SK-N-SH (cell line): ENCODE results near the gene LIMK1. TPM values are rescaled to one million over a fixed set of nuclear protein-coding genes. Genes with fewer than 3 reads are reported as not detected.

Source experiments
- CTCF ChIA-PET: fragments of 300-600, 350-600 bp; formaldehyde crosslinking; extraction: SDS; loops from one replicate; lab custom pipeline; 2021; lab: Yijun Ruan, JAX
- POLR2A ChIA-PET: fragments of 350-600 bp; sonication (Branson Sonifier 250); formaldehyde crosslinking; extraction: SDS; loops from one replicate; lab custom pipeline; 2020; ENCODE audit warnings: antibody characterized with exemption, inconsistent platforms; lab: Yijun Ruan, JAX
- DNase-seq: peaks from one replicate; pipeline ENCODE4 v3.0.0; 2012
- H2AFZ ChIP-seq: fragments of 200-600 bp; sonication (generic); 2 replicates; pipeline ENCODE4 v1.8.1; 2016; ENCODE audit warnings: antibody characterized with exemption, mild to moderate bottlenecking, low read depth
- H3F3A ChIP-seq: fragments of 200-600 bp; sonication (generic); replicated peaks from 2 replicates; pipeline ENCODE3; 2016; ENCODE audit warnings: antibody characterized with exemption, mild to moderate bottlenecking; ENCODE audit not compliant: insufficient read depth
- H3K27ac ChIP-seq, 2 experiments: fragments of 200-500 bp in 1 of 2; fragments of 200-600 bp in 1 of 2; sonication (Bioruptor generic) in 1 of 2; sonication (generic), shearing (Covaris generic) in 1 of 2; 2 replicates each; pipeline versions ENCODE4 v1.5.1 to v1.6.1; 2014 to 2016; ENCODE audit warnings: low read depth in 2 of 2, inconsistent platforms in 1 of 2, low read length in 1 of 2, mild to moderate bottlenecking in 1 of 2, mixed read lengths in 1 of 2
- H3K27me3 ChIP-seq: fragments of 200-600 bp; sonication (generic), shearing (Covaris generic); 2 replicates; pipeline ENCODE4 v1.6.1; 2016; ENCODE audit warnings: mixed run types; ENCODE audit not compliant: insufficient read depth
- H3K36me3 ChIP-seq, 2 experiments: fragments of 200-500 bp in 1 of 2; fragments of 200-600 bp in 1 of 2; sonication (Bioruptor generic) in 1 of 2; sonication (generic) in 1 of 2; replicated peaks in 1 of 2; 2 replicates each; pipeline versions ENCODE3 to v1.5.1; 2014 to 2016; ENCODE audit warnings: low read length in 1 of 2, mild to moderate bottlenecking in 1 of 2; ENCODE audit not compliant: insufficient read depth in 2 of 2, control insufficient read depth in 1 of 2
- H3K4me1 ChIP-seq, 2 experiments: fragments of 200-500 bp in 1 of 2; fragments of 200-600 bp in 1 of 2; sonication (Bioruptor generic) in 1 of 2; sonication (generic), shearing (Covaris generic) in 1 of 2; 2 replicates each; pipeline versions ENCODE4 v1.5.1 to v1.6.1; 2014 to 2016; ENCODE audit warnings: low read depth in 1 of 2, low read length in 1 of 2, mixed run types in 1 of 2; ENCODE audit not compliant: insufficient read depth in 2 of 2, control insufficient read depth in 1 of 2
- H3K4me2 ChIP-seq: fragments of 200-600 bp; sonication (generic), shearing (Covaris generic); 2 replicates; pipeline ENCODE4 v1.6.1; 2017; ENCODE audit warnings: mixed run types
- H3K4me3 ChIP-seq, 2 experiments: fragments of 200-500 bp in 1 of 2; fragments of 200-600 bp in 1 of 2; sonication (Bioruptor generic) in 1 of 2; sonication (generic), shearing (Covaris generic) in 1 of 2; 2 replicates each; pipeline versions ENCODE4 v1.5.1 to v1.8.1; 2014 to 2016; ENCODE audit warnings: low read depth in 2 of 2, inconsistent platforms in 1 of 2, low read length in 1 of 2, mild to moderate bottlenecking in 1 of 2, mixed read lengths in 1 of 2, moderate library complexity in 1 of 2
- H3K79me2 ChIP-seq: fragments of 200-600 bp; sonication (generic); 2 replicates; pipeline ENCODE4 v1.8.1; 2017; ENCODE audit warnings: mild to moderate bottlenecking; ENCODE audit not compliant: insufficient read depth
- H3K9ac ChIP-seq: fragments of 200-600 bp; sonication (generic); 2 replicates; pipeline ENCODE4 v1.6.1; 2017; ENCODE audit warnings: mixed run types
- H3K9me2 ChIP-seq: fragments of 200-600 bp; sonication (generic); 2 replicates; pipeline ENCODE4 v1.6.1; 2017; ENCODE audit warnings: mixed run types
- H3K9me3 ChIP-seq: fragments of 200-600 bp; sonication (generic); 2 replicates; pipeline ENCODE4 v1.6.1; 2017; ENCODE audit warnings: mixed run types, mild to moderate bottlenecking, moderate library complexity
- H4K20me1 ChIP-seq: fragments of 200-600 bp; sonication (generic); 2 replicates; pipeline ENCODE4 v1.6.1; 2017; ENCODE audit warnings: mild to moderate bottlenecking, mixed run types; ENCODE audit not compliant: insufficient read depth
- FOSL2 ChIP-seq: IDR thresholded peaks from 2 replicates; pipeline ENCODE4 v1.4.0; 2012; ENCODE audit warnings: low read depth, mild to moderate bottlenecking, moderate library complexity, borderline replicate concordance
- FOXJ3 ChIP-seq: sonication (generic); formaldehyde crosslinking; IDR thresholded peaks from 2 replicates; pipeline ENCODE4 v1.5.1; 2020; ENCODE audit warnings: mild to moderate bottlenecking, missing genetic modification reagents
- GABPA ChIP-seq: IDR thresholded peaks from 2 replicates; pipeline ENCODE4 v1.4.0; 2012; ENCODE audit warnings: low read depth, mild to moderate bottlenecking
- GATA2 ChIP-seq: sonication (generic); formaldehyde crosslinking; IDR thresholded peaks from 2 replicates; pipeline ENCODE4 v1.5.0; 2020; ENCODE audit warnings: mild to moderate bottlenecking, missing genetic modification reagents
- POLR2AphosphoS5 ChIP-seq: IDR thresholded peaks from 2 replicates; pipeline ENCODE4 v1.6.1; 2012; ENCODE audit warnings: low read depth, low read length
- RAD21 ChIP-seq: IDR thresholded peaks from 2 replicates; pipeline ENCODE4 v1.6.1; 2012; ENCODE audit warnings: mild to moderate bottlenecking, low read length
- RCOR1 ChIP-seq: fragments of 150-350 bp; IDR thresholded peaks from 2 replicates; pipeline ENCODE4 v1.6.1; 2017; ENCODE audit warnings: antibody characterized with exemption, low read length
- TAF1 ChIP-seq: IDR thresholded peaks from 2 replicates; pipeline ENCODE4 v1.6.1; 2012; ENCODE audit warnings: low read depth, mild to moderate bottlenecking, low read length, moderate library complexity, borderline replicate concordance
- TCF12 ChIP-seq: IDR thresholded peaks from 2 replicates; pipeline ENCODE4 v1.4.0; 2012
- USF2 ChIP-seq: fragments of 150-350 bp; IDR thresholded peaks from 2 replicates; pipeline ENCODE4 v1.6.1; 2017; ENCODE audit warnings: antibody characterized with exemption, low read length, low read depth, borderline replicate concordance
- WGBS: methylation state at CpG from one replicate; pipeline ENCODE4 v1.1.6; 2017; ENCODE audit warnings: low lambda C conversion rate; 5-methylcytosine and 5-hydroxymethylcytosine counted together
- polyA plus RNA-seq, 3 experiments: library from polyadenylated mRNA; depleted of rRNA; stranded (reverse); fragments of >200 nt; gene quantifications; 2 replicates each; pipeline ENCODE4 v1.2.3, GENCODE V29; 2012
- TF ChIP-seq, protein P1 (sequence below): IDR thresholded peaks from 2 replicates; pipeline ENCODE4; 2012
- TF ChIP-seq, protein P2 (sequence below): IDR thresholded peaks from 2 replicates; pipeline ENCODE4 v1.4.0; 2012; ENCODE audit warnings: low read depth, borderline replicate concordance
- TF ChIP-seq, protein P3 (sequence below): fragments of 200-600 bp; sonication (generic); IDR thresholded peaks from 2 replicates; pipeline ENCODE4 v1.6.1; 2017; ENCODE audit warnings: antibody characterized with exemption, mild to moderate bottlenecking, moderate library complexity

The LIMK1 gene
- polyA plus RNA-seq, 1 of the 3 experiments (the other 2 are of a cell fraction) = 86.6 TPM

- TF ChIP-seq TCF12 = no peak
- TF ChIP-seq RCOR1 = no peak
- no peak for TF ChIP-seq FOSL2
- no peak for TF ChIP-seq GATA2
- TF ChIP-seq TAF1 = no peak
Observed at GRCh38 chr7:74130518-74130917, 46.9 kb downstream of the LIMK1 start (continued).

DNA sequence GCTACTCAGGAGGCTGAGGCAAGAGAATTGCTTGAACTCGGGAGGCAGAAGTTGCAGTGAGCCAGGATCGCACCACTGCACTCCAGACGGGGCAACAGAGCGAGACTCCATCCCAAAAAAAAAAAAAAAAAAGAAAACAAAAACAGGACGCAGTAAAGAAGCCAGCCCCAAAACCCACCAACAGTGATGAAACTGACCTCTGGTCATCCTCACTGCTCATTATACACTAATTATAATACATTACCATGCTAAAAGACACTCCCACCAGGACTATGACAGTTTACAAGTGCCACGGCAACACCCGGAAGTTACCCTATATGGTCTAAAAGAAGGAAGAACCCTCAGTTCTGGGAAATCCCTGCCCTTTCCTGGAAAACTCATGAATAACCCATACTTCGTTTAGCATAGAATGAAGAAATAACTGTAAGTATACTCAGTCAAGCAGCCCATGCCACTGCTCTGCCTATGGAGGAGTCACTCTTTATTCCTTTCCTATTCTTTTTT lies 50.6 kb downstream of the LIMK1 start:
- H3K9ac ChIP-seq = no peak overlapping the region
- no peak for DNase-seq
- H3K4me2 ChIP-seq = no peak overlapping the region; the same call in 1 of the 2 replicates
- H4K20me1 ChIP-seq = no peaks in the 10 kb centered on the region
- H3K79me2 ChIP-seq = no peaks in the 10 kb centered on the region
- no peaks in the 10 kb centered on the region for H3K4me1 ChIP-seq
- no peak overlapping the region for H2AFZ ChIP-seq
- no peak overlapping the region for H3K27ac ChIP-seq
- peaks cover 7% of the 10 kb centered on the region for H3F3A ChIP-seq
- no peak overlapping the region for H3K4me3 ChIP-seq
- H3K9me2 ChIP-seq = no peaks in the 10 kb centered on the region
- H3K9me3 ChIP-seq = no peaks in the 10 kb centered on the region
- TF ChIP-seq, protein P1, sequence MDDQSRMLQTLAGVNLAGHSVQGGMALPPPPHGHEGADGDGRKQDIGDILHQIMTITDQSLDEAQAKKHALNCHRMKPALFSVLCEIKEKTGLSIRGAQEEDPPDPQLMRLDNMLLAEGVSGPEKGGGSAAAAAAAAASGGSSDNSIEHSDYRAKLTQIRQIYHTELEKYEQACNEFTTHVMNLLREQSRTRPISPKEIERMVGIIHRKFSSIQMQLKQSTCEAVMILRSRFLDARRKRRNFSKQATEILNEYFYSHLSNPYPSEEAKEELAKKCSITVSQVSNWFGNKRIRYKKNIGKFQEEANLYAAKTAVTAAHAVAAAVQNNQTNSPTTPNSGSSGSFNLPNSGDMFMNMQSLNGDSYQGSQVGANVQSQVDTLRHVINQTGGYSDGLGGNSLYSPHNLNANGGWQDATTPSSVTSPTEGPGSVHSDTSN = no peak
- TF ChIP-seq, protein P2, sequence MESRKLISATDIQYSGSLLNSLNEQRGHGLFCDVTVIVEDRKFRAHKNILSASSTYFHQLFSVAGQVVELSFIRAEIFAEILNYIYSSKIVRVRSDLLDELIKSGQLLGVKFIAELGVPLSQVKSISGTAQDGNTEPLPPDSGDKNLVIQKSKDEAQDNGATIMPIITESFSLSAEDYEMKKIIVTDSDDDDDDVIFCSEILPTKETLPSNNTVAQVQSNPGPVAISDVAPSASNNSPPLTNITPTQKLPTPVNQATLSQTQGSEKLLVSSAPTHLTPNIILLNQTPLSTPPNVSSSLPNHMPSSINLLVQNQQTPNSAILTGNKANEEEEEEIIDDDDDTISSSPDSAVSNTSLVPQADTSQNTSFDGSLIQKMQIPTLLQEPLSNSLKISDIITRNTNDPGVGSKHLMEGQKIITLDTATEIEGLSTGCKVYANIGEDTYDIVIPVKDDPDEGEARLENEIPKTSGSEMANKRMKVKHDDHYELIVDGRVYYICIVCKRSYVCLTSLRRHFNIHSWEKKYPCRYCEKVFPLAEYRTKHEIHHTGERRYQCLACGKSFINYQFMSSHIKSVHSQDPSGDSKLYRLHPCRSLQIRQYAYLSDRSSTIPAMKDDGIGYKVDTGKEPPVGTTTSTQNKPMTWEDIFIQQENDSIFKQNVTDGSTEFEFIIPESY = no peak
- TF ChIP-seq RCOR1 (no peak), GABPA (no peak), FOXJ3 (CRISPR knock-in tag) (no peak), TCF12 (no peak), RAD21 (no peak), GATA2 (no peak), POLR2AphosphoS5 (no peak), USF2 (no peak)
- TF ChIP-seq, protein P3, sequence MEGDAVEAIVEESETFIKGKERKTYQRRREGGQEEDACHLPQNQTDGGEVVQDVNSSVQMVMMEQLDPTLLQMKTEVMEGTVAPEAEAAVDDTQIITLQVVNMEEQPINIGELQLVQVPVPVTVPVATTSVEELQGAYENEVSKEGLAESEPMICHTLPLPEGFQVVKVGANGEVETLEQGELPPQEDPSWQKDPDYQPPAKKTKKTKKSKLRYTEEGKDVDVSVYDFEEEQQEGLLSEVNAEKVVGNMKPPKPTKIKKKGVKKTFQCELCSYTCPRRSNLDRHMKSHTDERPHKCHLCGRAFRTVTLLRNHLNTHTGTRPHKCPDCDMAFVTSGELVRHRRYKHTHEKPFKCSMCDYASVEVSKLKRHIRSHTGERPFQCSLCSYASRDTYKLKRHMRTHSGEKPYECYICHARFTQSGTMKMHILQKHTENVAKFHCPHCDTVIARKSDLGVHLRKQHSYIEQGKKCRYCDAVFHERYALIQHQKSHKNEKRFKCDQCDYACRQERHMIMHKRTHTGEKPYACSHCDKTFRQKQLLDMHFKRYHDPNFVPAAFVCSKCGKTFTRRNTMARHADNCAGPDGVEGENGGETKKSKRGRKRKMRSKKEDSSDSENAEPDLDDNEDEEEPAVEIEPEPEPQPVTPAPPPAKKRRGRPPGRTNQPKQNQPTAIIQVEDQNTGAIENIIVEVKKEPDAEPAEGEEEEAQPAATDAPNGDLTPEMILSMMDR = no peak
- no peaks in the 10 kb centered on the region for H3K27me3 ChIP-seq
- H3K36me3 ChIP-seq = no peaks in the 10 kb centered on the region
- ChIA-PET POLR2A (no interaction called here), CTCF (no interaction called here)
- WGBS = 88% methylated on average over 8 of the region's 8 CpGs
